HG03025 (cell line): Measurements from ENCODE around the gene INS.
"Not testable (repeated sequence)": the region's sequence is repeated elsewhere in the genome, so short reads cannot be mapped to it uniquely, and the experiment has no call there.

Experiments
- ATAC-seq: cut with Tn5 transposase; IDR thresholded peaks from one replicate; pipeline ENCODE4 v1.9.1; 2021; ENCODE audit warnings: mild to moderate bottlenecking, moderate library complexity; ENCODE audit not compliant: unreplicated experiment, low FRiP score

The INS gene

GRCh38 chr11:2182692-2183474, 21.9 kb upstream of the INS start:
- no peak for ATAC-seq

- ATAC-seq: no peak
These were observed 21.1 kb upstream of the INS start for GRCh38 chr11:2182075-2182474.

GRCh38 chr11:2180789-2181370, 19.9 kb upstream of the INS start:
- ATAC-seq: no peak

GRCh38 chr11:2180347-2180746, 19.3 kb upstream of the INS start:
- no peak for ATAC-seq

GRCh38 chr11:2179516-2179915, 18.5 kb upstream of the INS start:
- no peak for ATAC-seq

- no peak for ATAC-seq
These were observed 18.0 kb upstream of the INS start for GRCh38 chr11:2178906-2179494.

- ATAC-seq: not testable (repeated sequence)
These were observed 17.2 kb upstream of the INS start for GRCh38 chr11:2178055-2178773.

GRCh38 chr11:2177076-2177475, 16.1 kb upstream of the INS start:
- no peak for ATAC-seq

- no peak for ATAC-seq
These were observed 15.4 kb upstream of the INS start for GRCh38 chr11:2176389-2176900.

GRCh38 chr11:2175659-2176058, 14.7 kb upstream of the INS start:
- ATAC-seq: no peak

- ATAC-seq: no peak
These were observed 13.4 kb upstream of the INS start for GRCh38 chr11:2174361-2174760.

- ATAC-seq: no peak
These were observed 12.8 kb upstream of the INS start for GRCh38 chr11:2173761-2174160.

GRCh38 chr11:2173150-2173693, 12.2 kb upstream of the INS start:
- ATAC-seq: no peak

GRCh38 chr11:2172676-2173075, 11.7 kb upstream of the INS start:
- ATAC-seq: no peak

GRCh38 chr11:2171591-2172003, 10.6 kb upstream of the INS start, which contains the start of gene TH:
Gene TH (minus strand): TSS chr11:2171815. CDS start chr11:2171786, 29 bp downstream.
- no peak for ATAC-seq

- ATAC-seq: no peak
These were observed 8.9 kb upstream of the INS start for GRCh38 chr11:2169626-2170570.

- ATAC-seq: no peak
These were observed 8.0 kb upstream of the INS start for GRCh38 chr11:2169005-2169378.

- no peak for ATAC-seq
These were observed 7.4 kb upstream of the INS start for GRCh38 chr11:2168286-2169004.
